IPS DF 19.7 (cell line): ENCODE measurements around the gene GAMT.

Experiments used
- DNase-seq: peaks from one replicate; pipeline ENCODE4 v3.0.0-alpha.2; 2013; ENCODE audit warnings: low read depth, low spot score

GAMT gene

DNA sequence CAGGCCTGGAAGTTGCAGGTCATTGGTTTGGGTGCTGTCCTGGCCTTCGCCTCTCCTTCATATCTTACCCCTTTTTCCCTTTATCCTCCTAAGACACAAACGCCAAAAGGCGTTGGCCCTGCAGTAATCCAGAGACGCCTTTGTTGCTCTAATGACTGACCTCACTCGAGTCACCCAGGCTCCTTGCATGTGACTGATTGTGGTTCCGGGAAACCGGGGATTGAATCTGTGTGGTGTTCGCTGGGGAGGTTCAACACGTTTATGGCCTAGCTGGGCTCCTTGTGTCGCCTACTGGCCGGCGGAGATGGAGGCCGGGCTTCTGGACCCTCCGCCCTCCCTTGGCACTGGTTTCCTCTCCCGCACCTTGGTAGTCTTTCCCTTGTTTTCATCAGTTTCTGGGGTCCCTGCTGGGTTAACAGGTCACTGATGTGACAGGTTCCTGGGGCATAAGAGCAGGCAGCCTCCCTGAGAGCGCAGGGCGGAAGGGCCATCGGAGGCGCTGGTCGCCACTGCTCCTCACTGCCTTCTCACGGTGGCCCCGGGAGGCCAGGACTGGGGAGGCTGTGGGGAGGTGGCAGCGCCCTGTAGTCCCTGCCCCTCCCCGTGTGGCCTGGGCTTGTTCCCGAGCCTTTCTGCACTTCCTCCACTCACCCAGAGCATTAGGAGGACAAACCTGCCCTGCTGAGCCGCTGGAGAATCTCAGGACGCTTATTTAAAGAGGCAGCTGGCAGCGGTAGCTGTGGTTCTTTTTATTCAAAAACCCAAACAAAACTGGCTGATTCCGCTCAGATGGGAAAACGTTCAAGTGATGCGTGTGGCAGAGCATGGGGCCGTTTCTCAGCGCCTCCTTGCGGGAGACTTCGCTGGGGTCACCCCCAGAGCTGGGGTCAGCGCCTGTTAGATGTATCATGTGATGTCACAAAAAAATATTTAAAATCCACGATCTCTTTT, 35.7 kb downstream of the GAMT start:
- no peak for DNase-seq

DNA sequence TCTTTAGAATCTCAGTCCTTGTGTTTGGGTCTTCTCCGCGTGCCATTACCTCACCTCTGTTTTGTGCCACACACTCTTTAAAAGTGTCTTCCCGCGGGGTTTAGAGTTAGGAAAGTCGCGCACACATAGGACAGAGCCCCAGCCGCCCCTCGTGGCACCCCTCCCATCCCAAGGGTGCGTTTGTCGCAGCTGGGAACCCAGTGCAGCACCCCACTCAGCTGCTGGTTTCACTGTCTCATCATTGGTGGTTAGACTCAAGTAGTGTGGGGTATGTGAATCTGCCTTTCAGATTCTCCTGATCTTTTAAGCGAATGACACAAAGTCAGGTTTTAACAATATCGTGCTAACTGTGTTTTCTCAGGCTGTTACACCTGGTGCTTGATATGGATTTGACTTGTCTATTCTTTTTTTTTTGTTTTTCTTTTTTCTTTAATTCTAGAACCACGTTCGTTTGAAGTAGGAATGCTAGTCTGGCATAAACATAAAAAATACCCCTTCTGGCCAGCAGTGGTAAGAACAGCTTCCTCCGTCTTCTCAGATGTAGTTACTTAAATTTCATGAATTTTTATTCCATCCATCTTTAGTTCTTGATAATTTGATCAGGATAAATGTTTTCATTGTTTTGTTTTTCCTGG, 37.2 kb downstream of the GAMT start:
- DNase-seq: no peak

DNA sequence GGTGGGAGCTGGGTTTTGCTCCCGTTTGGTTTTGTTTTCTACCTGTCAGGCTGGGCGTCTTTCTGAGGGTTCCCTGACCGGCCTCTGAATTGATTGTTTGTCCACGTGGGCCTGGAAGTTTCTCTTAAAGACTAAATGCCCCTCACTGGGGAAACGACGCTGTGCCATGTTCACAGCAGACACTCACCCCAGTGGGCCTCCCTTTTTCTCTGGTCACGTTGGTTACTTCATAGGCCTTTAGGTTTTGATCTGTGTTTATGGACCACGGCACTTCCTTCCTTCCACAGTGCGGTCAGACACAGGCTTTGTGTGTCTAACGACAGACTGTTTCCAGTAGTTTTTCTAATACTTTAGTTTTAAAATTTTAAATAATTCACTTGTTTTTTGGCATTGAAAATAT, 37.7 kb downstream of the GAMT start:
- no peak for DNase-seq

DNA sequence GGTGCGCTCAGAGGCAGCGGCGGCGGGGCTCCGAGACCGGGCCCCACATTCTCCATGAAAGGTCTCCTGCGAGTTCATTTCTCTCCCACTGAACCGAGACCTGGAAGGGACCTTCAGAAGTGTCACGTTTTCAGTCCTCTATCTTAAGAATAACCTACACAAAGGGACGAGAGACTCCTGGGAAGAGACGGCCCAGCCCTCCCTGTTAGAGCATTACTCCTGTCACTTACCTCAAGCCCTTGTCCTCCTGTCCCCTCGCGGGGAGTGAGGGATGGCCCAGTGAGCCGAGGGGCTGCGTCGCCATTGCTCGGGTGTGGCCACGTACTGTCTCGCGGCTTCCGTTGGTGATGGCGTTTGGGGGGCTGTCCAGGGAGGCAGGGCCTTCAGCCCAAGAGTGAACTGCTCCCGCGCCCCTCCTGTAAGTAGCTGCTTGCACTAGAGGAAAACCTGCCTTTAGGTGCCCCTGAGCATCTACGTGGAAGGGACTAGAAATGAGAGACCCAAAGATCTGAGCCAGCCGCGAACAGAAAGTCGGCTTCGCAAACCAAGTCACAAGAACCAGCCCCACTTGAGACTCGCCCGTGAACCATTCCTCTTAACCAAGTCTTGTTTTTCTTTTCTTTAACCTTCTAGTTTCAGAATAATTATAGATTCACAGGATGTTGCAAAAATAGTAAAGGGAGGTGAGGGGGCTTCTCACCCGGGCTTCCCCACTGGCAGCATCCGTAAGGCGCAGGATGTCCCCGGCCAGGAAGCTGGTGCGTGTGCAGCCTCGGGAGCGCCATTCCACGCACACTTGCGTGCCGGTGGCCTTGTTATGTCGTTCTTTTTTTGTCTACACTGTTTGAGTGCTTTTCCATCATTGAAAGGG, 38.7 kb downstream of the GAMT start:
- no peak for DNase-seq

DNA sequence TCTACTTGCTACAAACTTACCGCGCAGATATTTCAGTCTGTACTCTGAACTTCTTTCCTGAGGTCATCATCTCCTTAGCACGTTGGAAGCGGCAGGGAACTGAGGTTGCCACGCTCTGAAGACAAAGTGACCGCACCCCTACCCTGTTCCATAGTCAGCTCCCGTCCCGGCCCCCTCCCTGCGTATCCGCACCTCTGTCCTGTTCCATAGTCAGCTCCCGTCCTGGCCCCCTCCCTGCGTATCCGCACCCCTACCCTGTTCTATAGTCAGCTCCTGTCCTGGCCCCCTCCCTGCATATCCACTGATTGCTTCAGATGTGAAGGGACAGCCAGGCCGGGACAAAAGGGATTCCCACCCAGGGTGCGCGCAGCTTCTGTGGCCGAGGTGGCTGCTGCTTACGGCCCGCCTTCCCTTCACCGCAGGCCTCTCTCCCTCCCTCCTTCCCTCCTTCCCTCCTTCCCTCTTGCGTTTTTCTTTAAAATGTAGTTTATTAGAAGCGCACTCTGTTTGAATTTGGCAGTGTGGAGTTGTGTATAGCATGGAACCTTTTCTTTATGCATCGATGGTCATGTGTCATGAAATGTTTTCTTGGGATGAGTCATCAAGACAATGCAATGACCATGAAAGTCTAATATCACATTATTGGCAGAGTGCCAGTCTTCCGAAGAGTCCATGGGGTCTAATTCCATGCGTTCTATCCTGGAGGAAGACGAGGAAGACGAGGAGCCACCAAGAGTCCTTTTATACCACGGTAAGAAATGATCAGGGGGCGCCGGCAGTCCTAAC, 39.5 kb downstream of the GAMT start:
- DNase-seq: no peak

DNA sequence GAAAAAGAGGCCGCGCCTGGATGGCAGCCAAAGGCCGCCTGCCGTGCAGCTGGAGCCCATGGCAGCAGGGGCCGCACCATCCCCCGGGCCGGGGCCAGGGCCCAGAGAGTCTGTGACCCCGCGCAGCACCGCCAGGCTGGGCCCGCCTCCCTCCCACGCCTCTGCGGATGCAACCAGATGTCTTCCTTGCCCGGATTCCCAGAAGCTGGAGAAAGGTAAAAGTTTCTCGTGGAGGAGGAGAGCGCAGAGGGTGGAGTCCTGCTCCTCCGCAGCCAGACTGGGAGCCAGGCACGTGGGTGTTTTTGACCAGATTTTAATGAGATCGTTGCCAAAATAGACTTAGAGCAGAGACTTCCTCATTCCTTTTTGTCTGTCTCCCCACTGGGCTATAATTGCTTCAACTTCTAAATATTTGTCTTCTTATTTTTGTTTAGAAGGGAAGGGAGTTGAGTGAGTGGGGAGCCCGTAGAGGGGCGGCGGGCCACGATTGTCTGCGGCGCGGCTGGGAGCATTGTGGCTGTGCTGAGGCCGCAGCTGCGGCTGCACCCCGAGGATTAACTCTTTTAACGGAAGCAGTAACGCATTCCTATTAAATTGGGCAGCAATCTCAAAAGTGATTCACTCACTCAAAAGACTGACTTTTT, 40.4 kb downstream of the GAMT start:
- no peak for DNase-seq

DNA sequence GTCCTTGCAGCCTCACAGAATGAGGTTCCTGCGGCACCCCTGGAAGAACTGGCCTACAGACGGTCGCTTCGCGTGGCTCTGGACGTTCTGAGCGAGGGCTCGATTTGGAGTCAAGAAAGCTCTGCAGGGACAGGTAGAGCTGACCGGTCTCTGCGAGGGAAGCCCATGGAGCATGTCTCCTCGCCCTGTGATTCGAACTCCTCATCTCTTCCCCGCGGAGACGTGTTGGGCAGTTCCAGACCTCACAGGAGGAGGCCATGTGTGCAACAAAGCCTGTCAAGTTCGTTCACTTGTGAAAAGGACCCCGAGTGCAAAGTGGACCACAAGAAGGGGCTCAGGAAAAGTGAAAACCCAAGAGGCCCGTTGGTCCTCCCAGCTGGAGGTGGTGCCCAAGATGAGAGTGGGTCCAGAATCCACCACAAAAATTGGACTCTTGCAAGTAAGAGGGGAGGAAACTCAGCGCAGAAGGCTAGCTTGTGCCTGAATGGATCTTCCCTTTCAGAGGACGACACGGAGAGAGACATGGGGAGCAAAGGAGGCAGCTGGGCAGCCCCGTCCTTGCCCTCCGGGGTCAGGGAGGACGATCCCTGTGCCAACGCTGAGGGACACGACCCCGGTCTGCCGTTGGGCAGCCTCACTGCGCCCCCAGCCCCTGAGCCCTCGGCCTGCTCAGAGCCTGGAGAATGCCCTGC, 41.1 kb downstream of the GAMT start:
- DNase-seq: no peak

DNA sequence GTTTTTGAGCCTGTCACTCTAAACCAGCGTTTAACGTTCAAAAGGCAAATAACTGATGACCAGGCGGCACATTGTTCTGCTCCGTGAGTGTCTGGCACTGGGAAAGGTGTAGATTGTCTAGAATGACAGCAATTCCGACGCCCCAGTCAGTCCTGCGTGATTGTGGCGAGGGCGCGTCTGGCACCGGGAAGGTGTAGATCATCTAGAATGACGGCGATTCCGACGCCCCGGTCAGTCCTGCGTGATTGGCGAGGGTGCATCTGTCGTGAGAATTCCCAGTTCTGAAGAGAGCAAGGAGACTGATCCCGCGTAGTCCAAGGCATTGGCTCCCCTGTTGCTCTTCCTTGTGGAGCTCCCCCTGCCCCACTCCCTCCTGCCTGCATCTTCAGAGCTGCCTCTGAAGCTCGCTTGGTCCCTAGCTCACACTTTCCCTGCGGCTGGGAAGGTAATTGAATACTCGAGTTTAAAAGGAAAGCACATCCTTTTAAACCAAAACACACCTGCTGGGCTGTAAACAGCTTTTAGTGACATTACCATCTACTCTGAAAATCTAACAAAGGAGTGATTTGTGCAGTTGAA, 43.7 kb downstream of the GAMT start:
- no peak for DNase-seq

DNA sequence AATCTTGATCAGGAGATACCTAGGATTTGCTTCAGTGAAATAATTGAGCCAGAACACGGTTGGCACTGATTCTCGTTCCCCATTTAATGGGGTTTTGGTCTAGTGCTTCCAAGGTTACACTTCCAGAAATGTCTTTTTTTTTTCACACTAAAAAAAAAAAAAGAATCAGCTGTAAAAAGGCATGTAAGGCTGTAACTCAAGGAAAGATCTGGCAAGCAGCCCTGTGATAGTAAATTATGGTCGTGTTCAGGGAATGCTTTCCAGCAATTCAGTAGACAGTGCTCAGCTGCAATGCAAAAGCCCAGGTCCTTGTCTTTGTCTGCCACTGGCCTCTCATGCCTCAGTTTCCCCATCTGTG, 44.9 kb downstream of the GAMT start:
- DNase-seq: no peak

DNA sequence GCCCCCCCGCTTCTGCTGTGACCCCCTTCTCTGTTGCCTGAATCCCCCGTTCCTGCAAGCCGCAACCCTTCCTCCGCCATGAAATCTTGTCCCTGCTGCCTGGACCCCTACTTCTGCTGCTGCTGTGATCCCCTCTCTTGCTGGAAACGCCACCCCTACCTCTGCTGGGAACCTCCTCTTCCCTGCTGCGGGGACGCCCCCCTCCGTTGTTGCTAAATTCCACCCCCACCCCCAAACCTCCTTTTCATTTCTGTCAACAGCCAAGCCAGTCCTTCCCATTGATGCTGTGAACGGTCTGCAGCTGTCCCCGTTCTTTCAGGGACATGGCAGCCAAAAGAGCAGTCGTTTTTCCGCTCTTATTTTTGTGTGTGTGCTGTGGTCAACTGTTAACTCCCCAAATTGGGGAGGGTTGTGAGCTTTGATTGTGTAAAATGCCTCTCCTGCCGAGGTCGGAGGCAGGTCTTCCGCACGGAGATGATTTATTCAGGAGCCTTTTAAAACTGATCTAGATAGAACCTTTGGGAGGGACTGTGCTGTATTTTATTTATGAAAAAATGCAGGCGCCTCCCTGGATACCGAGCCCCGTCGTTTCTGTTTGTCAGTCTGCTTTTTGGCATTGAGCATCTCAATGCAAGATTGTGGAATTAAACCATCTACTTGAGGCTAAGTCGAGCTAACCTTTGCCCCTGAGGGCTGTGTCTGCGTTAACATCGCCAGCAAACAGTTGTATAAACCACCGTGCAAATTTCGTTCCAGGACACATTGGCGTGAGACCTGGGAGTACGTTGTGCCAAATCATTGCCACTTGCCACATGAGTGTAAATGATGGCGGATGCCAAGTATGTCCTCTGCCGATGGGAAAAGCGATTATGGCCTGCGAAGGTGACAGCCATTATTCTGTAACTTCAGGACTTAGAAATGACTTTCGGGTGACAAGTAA, 45.5 kb downstream of the GAMT start:
- DNase-seq: no peak

DNA sequence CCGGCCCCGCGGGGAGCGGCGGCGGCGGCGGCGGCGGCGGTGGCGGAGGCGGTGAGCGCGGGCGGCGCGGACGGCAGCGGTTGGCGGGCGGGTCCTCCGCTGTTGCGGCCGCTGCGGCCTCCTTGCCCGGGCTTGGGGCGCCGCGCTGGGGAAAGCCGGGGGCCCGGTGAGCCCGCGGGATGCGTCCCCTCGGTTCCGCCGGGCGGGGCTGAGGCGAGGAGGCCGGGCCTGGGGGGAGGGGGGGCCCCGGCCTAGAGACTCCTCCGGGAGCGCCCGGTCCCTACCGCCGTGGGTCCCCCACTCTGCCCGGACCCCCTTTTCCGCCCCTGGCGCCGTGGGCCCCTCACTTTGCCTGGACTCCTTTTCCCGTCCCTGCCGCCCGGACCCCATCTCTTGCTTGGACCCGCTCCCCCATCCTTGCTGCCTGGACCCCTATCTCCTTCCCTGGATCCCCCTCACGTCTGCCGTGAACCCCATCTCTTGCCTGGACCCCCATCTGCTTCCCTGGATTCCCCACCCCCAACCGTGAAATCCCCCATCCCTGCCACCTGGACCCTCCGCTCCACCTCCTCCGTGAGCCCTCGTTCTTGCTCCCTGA, 46.3 kb downstream of the GAMT start:
- DNase-seq: no peak

DNA sequence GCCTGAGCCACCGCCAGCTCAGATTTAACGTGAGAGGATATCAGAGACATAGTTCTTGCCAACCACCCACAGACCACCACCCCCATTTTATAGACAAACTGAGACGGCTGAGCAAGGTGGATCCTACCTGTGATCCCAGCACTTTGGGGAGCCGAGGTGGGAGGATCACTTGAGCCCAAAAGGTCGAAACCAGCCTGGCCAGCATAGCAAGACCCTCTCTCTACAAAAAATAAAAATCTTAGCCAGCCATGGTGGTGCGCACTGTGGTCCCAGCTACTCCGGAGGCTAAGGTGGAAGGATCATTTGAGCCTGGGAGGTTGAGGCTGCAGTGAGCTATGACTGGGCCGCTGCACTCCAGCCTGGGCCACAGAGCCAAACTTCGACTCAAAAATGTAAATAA, 48.2 kb downstream of the GAMT start:
- no peak for DNase-seq

DNA sequence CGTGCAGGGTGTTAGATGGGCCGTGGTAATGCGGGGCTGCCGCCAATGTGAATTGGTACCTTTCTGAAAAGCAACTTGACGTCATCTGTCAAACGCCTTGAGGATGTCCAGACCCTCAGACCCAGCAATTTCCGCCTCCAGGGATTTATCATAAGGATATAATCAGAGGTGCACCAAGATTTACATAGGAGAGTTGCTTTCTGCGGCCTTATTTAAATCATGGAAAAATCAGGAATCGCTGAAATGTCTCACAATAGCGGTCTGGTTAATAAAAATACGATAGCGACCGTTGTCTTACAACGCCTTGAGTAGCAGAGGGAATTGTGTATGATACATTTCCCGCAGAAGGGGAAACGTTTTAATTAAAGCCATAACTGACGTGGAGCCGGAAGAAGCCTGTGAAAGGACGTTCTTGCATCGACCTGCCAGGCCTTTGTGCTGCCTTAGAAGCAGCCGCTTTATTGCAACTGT, 49.9 kb downstream of the GAMT start:
- no peak for DNase-seq

DNA sequence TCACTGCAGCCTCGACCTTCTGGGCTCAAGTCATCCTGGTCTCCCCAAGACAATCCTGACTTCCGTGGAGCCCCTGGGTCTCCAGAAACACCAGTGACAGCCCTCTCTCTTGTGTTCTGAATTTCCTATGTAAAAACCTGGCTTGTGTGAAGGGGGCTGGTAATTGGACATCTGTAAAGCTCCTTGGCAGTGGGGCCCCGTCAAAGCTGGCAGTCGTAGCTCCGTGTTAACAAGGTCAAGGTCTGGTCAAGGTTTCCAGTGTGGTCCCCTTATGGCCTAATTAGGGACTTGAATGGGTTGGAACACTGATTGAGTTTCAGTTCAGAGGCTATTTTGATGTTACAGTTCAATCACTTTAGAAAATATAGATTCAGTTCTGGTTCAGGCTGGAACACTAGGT, 50.5 kb downstream of the GAMT start:
- no peak for DNase-seq

DNA sequence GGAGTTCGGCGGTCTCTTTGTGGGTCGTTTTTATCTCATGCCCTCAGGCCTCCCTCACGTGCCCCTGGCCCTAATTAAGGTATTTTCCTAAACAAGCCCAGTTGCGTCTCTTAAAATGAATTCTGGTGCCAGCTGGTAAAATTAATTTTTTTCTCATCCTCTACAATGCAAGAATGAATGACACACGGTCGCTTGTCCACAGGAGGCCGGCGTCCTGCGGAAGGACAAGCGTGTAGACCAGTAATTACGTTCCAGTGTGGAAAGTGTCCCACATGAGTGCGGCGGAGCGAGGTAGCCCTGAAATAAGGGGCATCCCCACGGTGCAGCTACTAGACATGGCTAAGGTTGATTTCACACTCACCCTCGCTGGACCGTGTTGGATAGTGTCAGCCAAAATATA, 52.1 kb downstream of the GAMT start:
- DNase-seq: no peak
